ENCODE data around the gene ARHGAP15.

The ARHGAP15 gene

GRCh38 chr2:143354050-143354750 lies 225.0 kb downstream of the ARHGAP15 start:
- DNase-seq, result no peak

- DNase-seq, result no peak
These were observed 226.7 kb downstream of the ARHGAP15 start for GRCh38 chr2:143355870-143356269.

GRCh38 chr2:143356336-143356735 lies 227.1 kb downstream of the ARHGAP15 start:
- DNase-seq, result no peak

- DNase-seq, result no peak
These were observed 227.7 kb downstream of the ARHGAP15 start for GRCh38 chr2:143356736-143357446.

- no peak for DNase-seq
These were observed 228.7 kb downstream of the ARHGAP15 start for GRCh38 chr2:143357966-143358365.

GRCh38 chr2:143361346-143361745 lies 232.1 kb downstream of the ARHGAP15 start:
- DNase-seq, result no peak

- no peak for DNase-seq
These were observed 242.4 kb downstream of the ARHGAP15 start for GRCh38 chr2:143371616-143372015.

- DNase-seq, result no peak
These were observed 246.2 kb downstream of the ARHGAP15 start for GRCh38 chr2:143375384-143375880.

- DNase-seq, result no peak
These were observed 249.8 kb downstream of the ARHGAP15 start for GRCh38 chr2:143378996-143379395.

- no peak for DNase-seq
These were observed 250.7 kb downstream of the ARHGAP15 start for GRCh38 chr2:143379955-143380354.

GRCh38 chr2:143382573-143382972 lies 253.4 kb downstream of the ARHGAP15 start:
- DNase-seq, result no peak

- no peak for DNase-seq
These were observed 253.8 kb downstream of the ARHGAP15 start for GRCh38 chr2:143383016-143383415.

- DNase-seq, result no peak
These were observed 254.9 kb downstream of the ARHGAP15 start for GRCh38 chr2:143384111-143384510.

- no peak for DNase-seq
These were observed 261.0 kb downstream of the ARHGAP15 start for GRCh38 chr2:143390171-143390570.

GRCh38 chr2:143392358-143392757 lies 263.1 kb downstream of the ARHGAP15 start:
- no peak for DNase-seq

GRCh38 chr2:143394062-143394461 lies 264.8 kb downstream of the ARHGAP15 start:
- no peak for DNase-seq

GRCh38 chr2:143397884-143398614 lies 268.8 kb downstream of the ARHGAP15 start:
- no peak for DNase-seq

GRCh38 chr2:143398781-143399180 lies 269.6 kb downstream of the ARHGAP15 start:
- no peak for DNase-seq

- DNase-seq, result no peak
These were observed 270.4 kb downstream of the ARHGAP15 start for GRCh38 chr2:143399631-143400069.

- no peak for DNase-seq
These were observed 272.6 kb downstream of the ARHGAP15 start for GRCh38 chr2:143401861-143402260.

- no peak for DNase-seq
These were observed 273.2 kb downstream of the ARHGAP15 start for GRCh38 chr2:143402451-143402850.

- DNase-seq, result no peak
These were observed 281.1 kb downstream of the ARHGAP15 start for GRCh38 chr2:143410082-143410897.

- no peak for DNase-seq
These were observed 286.4 kb downstream of the ARHGAP15 start for GRCh38 chr2:143415571-143415970.
